Stimulated activated CD8-positive, alpha-beta memory T cell treated with anti-CD3 and anti-CD28 coated beads, Interleukin-2, amount 100 ng/mL, for 1 hour (primary cell): ENCODE data around the gene ARHGEF16.
A peak's percentile ranks its signal among the peaks of the same experiment; 100 is the strongest.

Source experiments
- DNase-seq, 2 donors: peaks; one replicate each; pipeline ENCODE4 v3.0.0-alpha.2; 2020; ENCODE audit warnings: low read depth in 2 of 2

Gene ARHGEF16

GRCh38 chr1:3438661-3439180 is 15.7 kb upstream of the ARHGEF16 start:
- no peak for DNase-seq

- no peak for DNase-seq
These were observed 14.8 kb upstream of the ARHGEF16 start for GRCh38 chr1:3439346-3440299.

- DNase-seq: no peak
These were observed 14.2 kb upstream of the ARHGEF16 start for GRCh38 chr1:3440300-3440681.

- no peak for DNase-seq
These were observed 13.6 kb upstream of the ARHGEF16 start for GRCh38 chr1:3440711-3441409.

- DNase-seq: no peak
These were observed 13.0 kb upstream of the ARHGEF16 start for GRCh38 chr1:3441410-3441847.

- DNase-seq: no peak
These were observed 12.6 kb upstream of the ARHGEF16 start for GRCh38 chr1:3441880-3442279.

- DNase-seq: no peak
These were observed 12.1 kb upstream of the ARHGEF16 start for GRCh38 chr1:3442331-3442730.

GRCh38 chr1:3442901-3443300 is 11.6 kb upstream of the ARHGEF16 start:
- DNase-seq: no peak

GRCh38 chr1:3443807-3444206 is 10.7 kb upstream of the ARHGEF16 start:
- DNase-seq: no peak

GRCh38 chr1:3444298-3444697 is 10.2 kb upstream of the ARHGEF16 start:
- no peak for DNase-seq

- no peak for DNase-seq
These were observed 9.7 kb upstream of the ARHGEF16 start for GRCh38 chr1:3444736-3445135.

- no peak for DNase-seq
These were observed 4.1 kb upstream of the ARHGEF16 start for GRCh38 chr1:3450202-3450863.

GRCh38 chr1:3450983-3451382 is 3.5 kb upstream of the ARHGEF16 start:
- DNase-seq: no peak

- no peak for DNase-seq
These were observed 2.2 kb upstream of the ARHGEF16 start for GRCh38 chr1:3451994-3452865.

- no peak for DNase-seq
These were observed 1.6 kb upstream of the ARHGEF16 start for GRCh38 chr1:3452866-3453175.

- peak; percentile 50 to 52 for DNase-seq
These were observed 1.2 kb upstream of the ARHGEF16 start for GRCh38 chr1:3453203-3453761.

- DNase-seq: no peak
These were observed 550 bp downstream of the ARHGEF16 start for GRCh38 chr1:3454811-3455618.

- DNase-seq: no peak
These were observed 1.4 kb downstream of the ARHGEF16 start for GRCh38 chr1:3455670-3456448.

- DNase-seq: no peak
These were observed 2.0 kb downstream of the ARHGEF16 start for GRCh38 chr1:3456449-3456963.
